GM18867 (cell line): Measurements from ENCODE around the gene MXD4.

Experiments used
- ATAC-seq: cut with Tn5 transposase; IDR thresholded peaks from one replicate; pipeline ENCODE4 v1.9.1; 2021; ENCODE audit warnings: mild to moderate bottlenecking, moderate library complexity; ENCODE audit not compliant: unreplicated experiment

MXD4 gene

DNA sequence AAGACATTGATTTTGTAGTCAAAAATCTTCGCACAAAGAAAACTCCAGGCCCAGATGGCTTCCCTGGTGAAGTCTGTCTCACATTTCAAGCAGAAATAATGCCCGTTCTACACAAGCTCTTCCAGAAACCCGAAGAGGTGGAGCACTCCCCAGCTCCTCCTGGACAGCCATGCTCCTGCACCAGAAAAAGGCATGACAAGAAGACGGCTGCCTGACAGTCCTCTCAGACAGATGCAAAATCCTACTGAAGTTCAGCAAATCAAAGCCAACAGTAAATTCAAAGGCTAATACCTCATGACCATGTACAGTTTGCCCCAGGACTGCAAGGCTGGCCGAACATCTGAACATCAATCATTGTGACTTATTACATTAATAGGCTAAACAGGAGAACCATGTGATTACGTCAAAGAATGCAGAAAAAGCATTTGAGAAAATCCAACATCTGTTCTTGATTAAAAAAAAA is 30.8 kb upstream of the MXD4 start:
- no peak for ATAC-seq

DNA sequence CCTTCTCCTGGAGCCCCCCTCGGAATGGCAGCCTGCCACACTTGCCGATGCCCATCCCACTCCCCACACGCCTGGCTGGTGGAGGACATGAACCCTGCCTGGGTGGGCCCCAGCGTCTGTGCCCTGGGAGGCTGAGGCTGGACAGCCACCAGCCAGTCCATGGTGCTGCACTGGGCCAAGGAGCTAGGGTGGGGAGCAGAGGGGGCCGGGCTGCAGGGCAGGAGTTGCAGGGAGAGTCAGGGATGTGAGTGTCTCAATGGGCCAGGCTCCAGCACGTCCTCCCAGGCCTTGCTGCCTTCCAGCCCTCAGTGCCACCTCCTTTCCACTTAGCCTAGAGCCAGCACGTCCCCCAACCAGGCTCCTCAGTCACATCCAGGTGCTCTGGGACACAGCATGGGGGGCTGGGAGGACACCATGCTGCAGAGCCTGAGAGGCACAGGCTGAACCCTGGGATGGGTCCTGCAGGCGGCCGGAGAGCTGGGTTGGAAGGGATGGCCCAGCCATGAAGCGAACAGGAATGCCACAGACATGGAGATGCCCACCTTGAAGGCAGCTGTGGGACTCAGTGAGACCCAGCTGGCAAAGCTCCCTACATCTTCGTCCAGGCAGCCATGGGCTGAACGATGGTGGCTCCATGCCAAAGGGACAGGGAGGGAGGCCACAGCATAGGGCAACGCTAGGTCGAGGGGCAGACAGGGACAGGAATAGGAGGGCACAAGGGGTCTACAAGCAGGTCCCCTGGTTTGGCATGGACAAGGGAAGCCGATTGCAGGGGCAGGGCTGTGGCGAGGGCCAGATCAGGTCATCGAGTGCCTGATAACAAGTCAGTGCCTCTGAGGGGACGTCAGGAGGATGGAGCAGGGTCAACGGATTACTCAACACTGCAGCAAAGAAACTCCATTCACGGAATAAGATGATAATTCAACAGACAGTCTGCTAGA is 30.1 kb upstream of the MXD4 start:
- ATAC-seq, result no peak

DNA sequence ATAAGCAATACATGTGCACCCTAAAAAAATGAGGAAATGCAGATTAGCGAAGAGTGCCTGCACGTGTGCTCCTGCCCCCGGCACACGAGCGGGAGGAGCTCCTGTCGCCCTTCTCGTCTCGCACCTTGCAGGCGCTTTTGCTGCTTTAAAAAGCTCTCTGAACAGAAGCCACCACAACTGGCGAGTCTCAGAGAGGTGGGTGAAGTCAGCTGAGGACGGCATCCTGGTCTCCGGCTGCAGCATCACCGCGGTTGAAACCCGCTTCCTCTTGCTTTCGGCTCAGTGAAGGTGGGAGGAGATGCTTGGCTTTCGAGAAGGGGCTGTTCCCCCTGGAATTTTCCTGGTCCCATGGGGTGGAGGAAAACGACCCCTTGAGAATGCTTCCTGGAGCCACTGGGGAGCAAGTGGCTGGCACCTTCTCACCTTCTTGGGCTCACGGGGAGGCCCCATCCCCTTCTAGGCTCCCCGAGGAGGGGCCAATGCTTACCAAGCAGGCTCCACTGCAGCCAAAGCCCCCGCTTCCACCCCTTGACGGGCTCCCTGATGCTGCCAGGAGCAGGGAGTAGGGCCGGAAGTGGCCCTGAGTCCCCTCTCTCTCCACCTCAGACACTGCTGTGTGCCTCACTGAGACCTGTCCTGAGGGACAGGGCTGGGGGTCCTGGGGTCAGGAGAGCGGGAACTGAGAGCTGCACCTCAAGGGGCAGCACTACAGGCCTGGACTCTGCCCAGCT is 29.2 kb upstream of the MXD4 start:
- peak; percentile 63 for ATAC-seq

DNA sequence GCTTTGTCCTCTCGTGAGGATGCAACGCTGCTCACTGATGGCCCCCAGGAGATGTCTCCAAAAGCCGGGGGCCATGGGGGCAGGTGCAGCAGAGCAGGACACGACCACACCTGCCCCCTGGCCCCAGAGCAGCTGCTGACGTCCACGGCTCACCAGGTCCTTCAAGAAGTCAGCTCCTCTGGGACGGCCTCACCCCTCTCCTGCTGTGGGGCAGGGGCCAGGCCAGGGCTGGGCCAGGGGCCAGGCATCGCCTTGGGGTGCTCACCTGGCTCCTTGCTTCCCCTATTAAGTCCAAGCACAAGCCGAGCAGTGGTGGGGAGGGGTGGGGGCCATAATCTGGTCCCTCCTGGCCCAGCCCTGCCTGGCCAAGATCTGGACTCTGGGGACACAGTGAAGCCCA is 28.6 kb upstream of the MXD4 start:
- no peak for ATAC-seq

DNA sequence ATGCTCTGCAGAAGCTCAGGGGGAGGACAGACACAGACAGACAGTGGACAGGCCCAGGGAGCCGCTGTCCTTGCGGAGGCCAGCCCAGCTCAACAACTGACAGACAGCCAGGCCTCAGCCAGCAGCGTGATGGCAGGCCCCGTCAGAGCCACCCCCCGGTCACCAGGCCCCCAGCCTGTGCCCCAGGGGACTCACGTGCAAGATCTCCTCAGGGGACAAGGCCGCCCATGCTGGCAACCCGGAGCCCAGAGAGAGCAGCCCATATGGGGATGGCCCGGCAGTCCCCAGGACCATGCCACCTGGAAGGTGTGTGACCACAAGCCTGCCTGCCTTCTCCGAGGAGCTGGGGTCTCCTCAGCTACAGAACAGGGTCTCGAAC is 28.0 kb upstream of the MXD4 start:
- no peak for ATAC-seq

DNA sequence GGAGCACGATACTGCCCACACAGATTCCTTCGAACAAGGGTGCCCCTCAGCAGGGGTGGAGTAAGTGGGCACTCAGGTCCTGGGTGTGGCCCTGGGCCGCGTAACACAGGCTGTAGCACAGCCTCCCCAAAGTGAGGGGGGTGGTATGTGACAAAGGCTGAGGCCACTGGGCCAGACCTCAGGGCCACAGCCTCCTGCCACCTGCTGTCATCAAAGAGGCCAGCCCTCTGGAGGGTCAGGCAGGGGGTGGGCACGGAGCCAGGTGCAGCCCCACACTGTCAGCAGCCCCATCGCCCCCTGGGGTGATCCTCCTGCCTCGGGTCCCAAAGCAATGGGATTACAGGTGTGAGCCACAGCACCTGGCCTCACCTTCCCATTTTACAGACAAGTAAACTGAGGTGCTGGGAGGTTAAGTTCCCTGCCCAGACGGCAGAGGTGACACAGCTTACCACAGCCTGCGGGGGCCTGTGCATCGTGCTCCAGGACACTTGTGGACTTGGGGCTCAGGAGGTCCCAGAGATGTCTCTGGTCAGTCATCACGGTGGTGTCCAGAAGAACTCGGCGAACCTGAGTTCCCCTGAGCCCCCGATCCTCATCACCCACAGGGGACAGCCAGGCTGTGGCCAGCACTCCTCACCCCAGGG is 27.5 kb upstream of the MXD4 start:
- no peak for ATAC-seq

DNA sequence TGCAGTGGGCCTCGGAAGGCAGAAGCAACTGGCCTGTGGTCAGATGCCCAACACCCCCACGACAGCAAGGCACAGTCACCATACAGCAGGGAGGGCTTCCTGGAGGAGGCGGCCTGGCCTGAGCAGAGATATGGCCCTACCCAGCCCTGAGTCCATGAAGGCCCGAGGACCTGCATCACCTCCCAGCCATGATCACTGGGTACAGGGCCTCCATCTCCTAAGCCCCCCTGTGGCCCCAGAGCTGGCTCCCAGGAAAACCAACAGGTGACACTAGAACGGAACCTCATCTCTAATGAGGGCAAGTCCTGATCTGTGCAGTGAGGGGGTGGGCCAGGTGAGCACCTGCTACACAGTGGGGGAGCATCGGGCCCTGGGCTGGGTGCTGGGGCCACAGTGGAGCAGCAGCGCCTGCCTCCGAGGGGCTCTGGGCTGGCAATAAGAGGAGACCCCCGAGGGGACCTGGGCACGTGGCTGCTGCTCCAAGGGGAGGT is 26.2 kb upstream of the MXD4 start:
- no peak for ATAC-seq

DNA sequence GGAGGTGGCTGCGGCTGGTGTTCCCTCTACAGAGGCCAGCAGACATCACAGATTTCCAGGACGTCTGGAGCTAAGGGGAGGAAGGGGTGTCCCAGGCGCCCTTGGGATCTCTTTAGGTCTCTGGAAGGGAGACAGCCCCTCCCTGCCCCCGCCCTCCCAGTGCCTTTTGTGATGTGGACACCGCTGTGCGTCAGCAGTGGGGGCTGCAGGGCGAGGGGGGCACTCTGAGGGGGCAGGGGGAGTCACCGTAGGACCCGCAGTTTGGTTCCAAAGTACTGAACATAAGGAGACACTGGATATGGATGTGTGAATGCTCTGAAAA is 25.6 kb upstream of the MXD4 start:
- ATAC-seq, result no peak

DNA sequence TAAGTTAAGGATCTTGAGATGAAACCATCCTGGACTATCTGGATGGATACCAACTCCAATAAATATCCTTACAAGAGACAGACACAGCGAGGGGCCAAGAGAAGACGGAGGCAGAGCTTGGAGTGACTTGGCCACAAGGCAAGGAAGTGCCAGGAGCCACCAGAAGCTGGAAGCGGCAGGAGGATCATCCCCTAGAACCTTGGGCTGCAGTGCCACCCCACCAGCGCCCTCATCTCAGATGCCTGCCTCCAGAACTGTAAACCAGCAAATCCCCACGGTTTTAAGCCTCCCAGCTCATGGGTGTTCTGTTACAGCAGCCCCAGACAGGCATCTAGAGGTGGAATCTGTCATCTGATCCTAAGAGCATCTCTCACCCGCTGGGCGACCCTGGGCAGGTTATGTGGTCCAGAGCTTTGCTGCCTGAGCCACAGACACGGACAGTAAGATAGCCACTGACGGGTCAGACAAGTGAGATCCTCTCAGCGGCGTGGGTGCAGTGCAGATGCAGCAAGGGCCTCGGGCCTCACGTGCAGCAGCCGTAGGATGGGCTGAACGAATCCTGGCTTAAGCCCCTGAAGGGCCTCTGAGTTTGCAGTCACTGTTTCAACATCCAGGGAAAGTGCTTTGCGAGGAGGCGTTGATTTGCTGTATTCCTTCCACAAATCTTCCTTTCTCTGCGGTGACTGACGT is 25.1 kb upstream of the MXD4 start:
- ATAC-seq, result no peak

DNA sequence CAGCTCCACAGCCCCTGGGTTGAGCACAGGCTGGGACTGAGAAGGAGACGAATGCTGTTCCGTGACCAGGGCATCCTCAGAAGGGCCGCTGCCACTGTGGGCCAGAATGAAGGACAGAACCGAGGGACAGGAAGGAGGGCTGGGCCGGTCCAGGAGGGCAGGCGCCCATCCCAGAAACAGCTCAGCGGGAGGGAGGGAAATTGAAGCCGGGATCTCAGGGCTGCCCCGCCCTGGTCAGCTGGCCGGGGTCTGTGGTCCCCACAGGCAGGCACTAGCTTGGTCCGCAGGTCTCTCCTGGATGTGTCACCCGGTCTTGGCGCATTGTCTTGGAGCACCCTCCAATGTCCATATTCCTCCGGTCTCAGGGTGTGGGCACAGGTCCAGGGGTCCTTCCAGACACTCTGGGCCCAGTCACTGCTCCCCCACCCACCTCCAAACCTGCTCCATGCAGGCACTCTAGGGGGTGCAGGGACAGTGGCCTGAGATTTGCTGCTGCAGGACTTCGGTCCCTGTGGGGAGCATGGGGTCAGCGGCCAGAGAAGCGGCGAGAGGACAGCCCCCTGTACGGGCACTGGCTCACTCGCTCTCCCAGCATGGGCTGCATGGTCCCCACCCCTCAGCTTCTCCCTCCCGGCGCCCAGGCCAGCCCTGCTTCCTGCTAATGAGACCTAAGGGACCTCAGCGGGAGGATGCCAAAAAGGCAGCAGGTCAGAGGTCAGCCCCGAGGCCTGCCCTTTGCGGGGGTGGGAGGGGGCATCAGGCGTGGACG is 23.9 kb upstream of the MXD4 start:
- ATAC-seq, result no peak

DNA sequence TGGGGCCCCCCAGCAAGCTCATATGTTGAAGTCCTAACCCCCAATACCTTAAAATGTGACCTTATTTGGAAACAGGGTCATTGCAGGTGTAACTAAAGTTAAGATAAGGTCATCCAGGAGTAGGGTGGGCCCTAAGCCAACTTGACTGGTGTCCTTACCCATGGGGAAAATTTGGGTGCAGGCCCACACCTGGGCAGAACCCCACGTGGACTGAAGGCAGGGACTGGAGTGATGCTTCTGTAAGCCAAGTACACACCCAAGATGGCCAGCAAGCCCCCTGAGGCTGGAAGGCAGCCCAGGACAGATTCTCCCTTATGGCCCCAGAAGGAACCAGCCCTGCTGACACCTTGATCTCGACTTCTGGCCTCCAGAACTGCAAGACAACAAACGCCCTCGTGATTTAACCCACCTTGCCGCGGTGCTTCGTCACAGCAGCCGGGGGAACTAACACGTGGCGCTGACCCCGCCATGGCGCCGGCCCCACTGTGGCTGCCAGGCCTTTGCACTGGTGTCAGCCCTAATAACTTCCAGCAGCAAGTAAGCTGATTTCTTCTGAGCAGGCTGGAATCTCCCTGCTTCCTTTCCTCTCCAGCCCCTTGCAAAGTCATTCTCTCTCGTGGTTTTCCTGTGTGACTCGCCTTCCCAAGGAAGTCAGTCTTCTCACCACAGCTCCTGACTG is 23.2 kb upstream of the MXD4 start:
- ATAC-seq, result no peak

DNA sequence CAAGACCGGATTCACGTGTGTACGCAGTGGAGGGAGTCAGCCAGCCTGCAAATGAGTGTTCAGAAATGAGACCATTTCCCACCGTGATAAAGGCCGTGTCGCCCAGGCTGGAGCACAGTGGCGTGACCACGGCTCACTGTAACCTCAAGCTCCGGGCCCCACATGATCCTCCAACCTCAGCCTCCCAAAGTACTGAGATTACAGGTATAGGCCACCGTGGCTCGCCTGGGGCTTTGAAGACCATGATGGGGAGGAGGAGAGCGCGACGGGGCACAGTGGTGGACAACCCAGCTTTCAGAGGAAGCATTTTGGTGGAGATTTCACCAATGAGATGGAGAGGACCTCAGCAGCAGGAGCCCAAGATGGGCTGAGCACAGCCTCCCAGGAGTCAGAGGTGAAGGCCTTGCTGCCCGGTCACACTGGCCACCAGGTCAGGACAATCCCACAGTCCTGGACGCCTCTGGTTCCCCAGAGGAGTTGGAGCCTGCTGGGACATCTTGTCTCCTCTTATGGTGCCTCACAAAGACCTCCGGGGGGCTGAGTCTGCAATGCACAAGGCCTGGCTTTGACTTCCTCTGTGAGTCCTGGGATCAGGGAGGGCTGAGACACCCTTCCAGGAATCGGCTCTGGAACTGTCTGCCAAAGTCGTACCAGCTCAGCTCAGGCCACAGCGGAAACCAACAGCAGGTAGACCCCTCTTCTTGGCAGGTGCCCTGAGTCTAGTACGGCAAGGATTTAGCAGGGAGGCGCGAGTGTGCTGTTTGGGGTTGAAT is 22.4 kb upstream of the MXD4 start:
- ATAC-seq, result no peak

DNA sequence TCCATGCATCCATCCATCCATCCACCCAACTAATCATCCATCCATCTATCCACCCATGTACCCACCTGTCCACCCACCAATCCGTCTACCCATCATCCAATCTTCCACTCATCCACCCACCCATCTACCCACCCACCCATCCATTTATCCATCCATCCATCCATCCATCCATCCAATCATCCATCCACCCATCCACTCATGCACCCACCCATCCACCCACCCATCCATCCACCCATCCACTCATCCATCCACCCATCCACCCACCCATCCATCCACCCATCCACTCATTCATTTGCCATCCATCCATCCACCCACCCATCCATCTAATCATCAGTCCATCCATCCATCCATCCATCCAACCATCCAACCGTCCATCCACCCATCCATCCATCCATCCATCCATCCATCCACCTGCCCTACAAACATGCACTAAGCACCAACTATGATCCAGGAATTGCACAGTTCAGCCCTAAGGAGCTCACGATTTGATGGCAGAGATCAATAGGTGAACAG is 21.3 kb upstream of the MXD4 start:
- ATAC-seq, result no peak

DNA sequence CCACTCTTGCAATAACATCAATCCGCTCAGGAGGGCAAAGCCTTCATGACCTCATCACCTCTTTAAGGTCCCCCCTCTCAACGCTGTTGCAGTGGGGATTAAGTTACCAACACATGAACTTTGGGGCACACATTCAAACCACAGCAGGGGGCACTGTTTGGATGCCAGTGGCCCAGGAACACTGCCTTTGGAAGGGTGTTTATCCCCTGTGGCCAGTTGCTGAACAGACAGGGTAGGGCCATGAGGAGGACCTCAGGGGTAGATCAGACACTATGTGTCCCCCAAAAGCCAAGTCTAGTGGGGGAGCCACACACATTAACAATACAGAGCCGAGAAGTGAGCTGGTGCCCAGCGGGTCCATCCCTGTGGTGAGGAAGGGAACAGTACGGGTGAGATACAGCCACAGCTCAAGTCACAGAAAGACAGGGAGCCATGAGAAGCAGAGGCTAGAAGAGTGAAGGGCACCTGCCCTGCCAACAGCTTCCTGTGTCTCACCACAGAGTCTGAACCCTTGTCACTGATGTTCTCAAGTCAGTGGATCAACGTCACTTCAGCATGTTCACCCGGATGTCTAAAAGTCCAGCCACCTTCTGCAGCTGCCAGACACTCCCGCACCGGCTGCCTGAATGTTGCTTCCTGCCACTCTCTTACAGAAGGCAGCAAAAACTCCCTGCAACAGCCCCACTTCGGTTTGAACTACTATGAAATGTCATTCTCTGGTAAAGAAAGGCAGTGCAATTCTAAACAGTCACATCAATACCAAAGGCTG is 19.9 kb upstream of the MXD4 start:
- ATAC-seq, result peak; percentile 83

DNA sequence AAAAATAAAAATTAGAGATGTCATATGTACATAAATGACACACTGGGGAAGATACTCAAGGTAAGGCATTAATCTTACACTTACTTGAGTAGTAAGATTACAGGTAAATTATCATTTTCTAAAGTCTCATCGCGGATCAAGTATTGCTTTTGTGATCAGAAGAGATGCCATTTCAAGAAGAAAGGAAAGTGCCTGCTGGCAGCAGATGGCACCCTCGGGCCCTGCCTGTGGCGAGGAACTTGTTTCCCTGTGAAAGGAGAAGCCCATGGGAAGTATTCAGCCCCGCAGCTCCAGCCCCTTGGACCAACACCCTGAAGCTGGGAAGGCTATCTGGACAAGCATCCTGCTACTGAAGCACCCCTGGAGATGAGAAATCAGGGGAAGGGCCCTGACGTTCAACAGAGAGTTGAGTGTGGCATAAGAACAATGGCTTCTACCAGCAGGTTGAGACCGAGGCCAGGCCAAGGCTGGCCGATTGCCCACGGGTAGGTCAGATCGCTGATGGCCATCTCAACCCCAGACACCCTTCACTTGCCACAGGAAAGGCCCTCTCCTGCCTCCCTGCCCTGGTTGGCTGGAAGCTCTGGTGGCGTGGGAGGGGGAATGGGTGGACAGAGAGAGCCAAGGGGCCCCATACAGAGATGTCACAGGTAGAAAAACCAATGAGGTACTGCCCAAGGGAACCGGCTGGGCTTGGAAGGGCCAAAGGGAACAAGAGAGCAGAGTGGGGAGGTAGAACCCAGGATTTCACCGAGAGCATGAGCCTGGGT is 18.8 kb upstream of the MXD4 start:
- no peak for ATAC-seq

DNA sequence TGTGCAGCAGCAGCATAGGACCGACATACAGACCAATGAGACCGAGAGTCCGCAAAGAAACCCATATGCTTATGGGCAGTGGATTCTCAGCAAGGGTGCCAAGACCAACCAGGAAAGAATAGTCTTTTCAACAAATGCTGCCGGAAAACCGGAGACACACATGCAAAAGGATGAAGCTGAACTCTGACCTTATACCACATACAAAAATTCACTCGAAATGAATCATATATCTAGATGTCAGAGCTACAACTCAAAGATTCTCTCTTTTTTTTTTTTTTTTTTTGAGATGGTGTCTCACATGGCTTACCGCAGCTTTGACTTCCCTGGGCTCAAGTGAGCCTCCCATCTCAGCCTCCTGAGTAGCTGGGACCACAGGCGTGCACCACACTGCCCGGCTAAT is 16.0 kb upstream of the MXD4 start:
- ATAC-seq, result no peak

DNA sequence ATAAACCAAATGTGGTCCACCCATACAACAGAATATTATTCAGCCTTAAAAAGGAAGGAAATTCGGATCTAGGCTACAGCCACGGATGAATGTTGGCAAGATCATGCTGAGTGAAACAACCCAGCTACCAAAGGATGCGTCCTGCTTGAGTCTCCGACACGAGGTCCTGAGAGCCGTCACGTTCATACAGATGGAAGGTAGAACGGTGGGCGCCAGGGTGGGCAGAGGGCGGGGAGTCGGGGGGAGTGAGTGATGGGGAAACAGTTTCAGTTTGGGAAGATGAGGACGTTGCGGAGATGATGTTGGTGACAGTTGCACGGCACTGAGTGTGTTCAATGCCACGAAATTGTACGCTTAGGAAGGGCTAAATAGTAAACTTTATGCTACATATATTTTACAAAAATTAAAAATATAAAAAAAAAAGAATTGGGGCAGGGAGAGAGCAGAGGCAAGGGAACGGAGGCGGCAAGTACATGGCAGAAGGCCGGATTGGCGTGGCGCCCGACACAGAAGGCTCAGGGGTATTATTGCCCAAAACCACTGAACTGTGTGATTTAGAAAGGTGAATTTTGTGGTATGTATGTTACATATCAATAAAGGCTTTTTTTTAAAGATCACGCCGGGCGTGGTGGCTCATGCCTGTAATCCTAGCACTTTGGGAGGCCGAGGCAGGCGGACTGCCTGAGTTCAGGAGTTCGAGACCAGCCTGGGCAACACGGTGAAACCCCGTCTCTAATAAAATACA is 14.8 kb upstream of the MXD4 start:
- ATAC-seq, result no peak
